OCI-LY7 (cell line): Measurements from ENCODE around the gene LTO1. TPM values are rescaled to one million over a fixed set of nuclear protein-coding genes. Genes with fewer than 3 reads are reported as not detected.

Experiments
- BruUV-seq: library from RNA; stranded (reverse); fragments of 400-500 nt; replicated peaks from 2 replicates; lab custom pipeline; 2021; lab: Mats Ljungman, UMichigan
- CTCF ChIA-PET: fragments of 300-600 bp; sonication (Branson Sonifier 250); formaldehyde crosslinking; loops from one replicate; lab custom pipeline; 2022; ENCODE audit warnings: antibody characterized with exemption; ENCODE audit not compliant: unreplicated experiment; lab: Charles Lee
- POLR2A ChIA-PET: fragments of 300-600 bp; sonication (Branson Sonifier 250); formaldehyde crosslinking; loops from one replicate; lab custom pipeline; 2022; ENCODE audit warnings: antibody characterized with exemption; lab: Charles Lee
- DNase-seq: peaks from one replicate; pipeline ENCODE4 v3.0.0-alpha.2; 2015; ENCODE audit warnings: low spot score
- H2AFZ ChIP-seq: fragments of 200-600 bp; sonication (generic), shearing (Covaris generic); 2 replicates; pipeline ENCODE4 v1.6.1; 2014; ENCODE audit warnings: mild to moderate bottlenecking, antibody characterized with exemption, low read length, moderate library complexity
- H3K27ac ChIP-seq: fragments of 200-600 bp; sonication (generic); 2 replicates; pipeline ENCODE4 v1.5.1; 2014; ENCODE audit warnings: mixed run types, low read depth, mild to moderate bottlenecking, moderate library complexity, low read length, inconsistent platforms; ENCODE audit not compliant: poor library complexity, severe bottlenecking
- H3K36me3 ChIP-seq: fragments of 200-600 bp; sonication (generic); 2 replicates; pipeline ENCODE4 v1.6.1; 2014; ENCODE audit warnings: mild to moderate bottlenecking, antibody characterized with exemption, low read length, moderate library complexity, mixed read lengths; ENCODE audit not compliant: insufficient read depth
- H3K4me1 ChIP-seq: fragments of 200-600 bp; sonication (generic); 2 replicates; pipeline ENCODE4 v1.5.1; 2014; ENCODE audit warnings: mild to moderate bottlenecking, low read length; ENCODE audit not compliant: insufficient read depth, poor library complexity, severe bottlenecking
- H3K4me2 ChIP-seq: fragments of 200-600 bp; sonication (generic); 2 replicates; pipeline ENCODE4 v1.6.1; 2014; ENCODE audit warnings: mild to moderate bottlenecking, low read length
- H3K4me3 ChIP-seq: fragments of 200-600 bp; sonication (generic); 2 replicates; pipeline ENCODE4 v1.5.1; 2014; ENCODE audit warnings: mild to moderate bottlenecking, low read depth, low read length; ENCODE audit not compliant: poor library complexity, severe bottlenecking
- H3K79me2 ChIP-seq: fragments of 200-600 bp; sonication (generic); 2 replicates; pipeline ENCODE4 v1.6.1; 2016; ENCODE audit warnings: low read depth, mild to moderate bottlenecking, low read length, moderate library complexity, mixed read lengths; ENCODE audit not compliant: insufficient read depth
- H3K9me2 ChIP-seq: fragments of 200-600 bp; sonication (generic); 2 replicates; pipeline ENCODE4 v1.6.1; 2016; ENCODE audit warnings: mild to moderate bottlenecking, low read length, mixed read lengths; ENCODE audit not compliant: insufficient read depth
- H3K9me3 ChIP-seq: fragments of 200-600 bp; sonication (generic); 2 replicates; pipeline ENCODE4 v1.6.1; 2014; ENCODE audit warnings: mild to moderate bottlenecking, mixed run types, low read length, mixed read lengths
- H4K20me1 ChIP-seq: fragments of 200-600 bp; sonication (generic); 2 replicates; pipeline ENCODE4 v1.6.1; 2014; ENCODE audit warnings: mild to moderate bottlenecking, antibody characterized with exemption, low read length, moderate library complexity, mixed read lengths; ENCODE audit not compliant: insufficient read depth
- CTCF ChIP-seq: fragments of 200-600 bp; sonication (generic); conservative IDR thresholded peaks from 2 replicates; pipeline ENCODE4 v1.5.1; 2014; ENCODE audit warnings: mild to moderate bottlenecking, antibody characterized with exemption, low read length, moderate library complexity, mixed read lengths
- EZH2phosphoT487 ChIP-seq: fragments of 200-600 bp; sonication (generic); IDR thresholded peaks from 2 replicates; pipeline ENCODE4 v1.6.1; 2018; ENCODE audit warnings: low read depth, borderline replicate concordance, mild to moderate bottlenecking, mixed run types, antibody characterized with exemption, low read length, moderate library complexity, mixed read lengths
- intact Hi-C: fragments of 100-400 bp; cut with micrococcal nuclease; formaldehyde crosslinking; loops from one replicate; pipeline ENCODE4 v1.10.0; 2022; ENCODE audit not compliant: unreplicated experiment
- total RNA-seq, 2 experiments: library from RNA; depleted of rRNA in 1 of 2; stranded (reverse); fragments of >200 nt in 1 of 2; shearing (Covaris generic) in 1 of 2; gene quantifications; 2 replicates each; pipeline ENCODE4 v1.2.3, GENCODE V29; 2014 to 2022

The LTO1 gene
- total RNA-seq, 2 experiments from 2014 or later = 28.8 to 35.9 TPM

GRCh38 chr11:69650081-69650831, 24.9 kb downstream of the LTO1 start:
- no peaks in the 10 kb centered on the region for H4K20me1 ChIP-seq
- intact Hi-C loops = no loop called here
- no peak for TF ChIP-seq EZH2phosphoT487
- TF ChIP-seq CTCF = no peak

GRCh38 chr11:69649576-69649900, 25.6 kb downstream of the LTO1 start:
- TF ChIP-seq EZH2phosphoT487 (no peak), CTCF (no peak)
- no peaks in the 10 kb centered on the region for H3K9me2 ChIP-seq
- H2AFZ ChIP-seq = no peak overlapping the region
- intact Hi-C loops = no loop called here
- no peaks in the 10 kb centered on the region for H3K36me3 ChIP-seq
- no peaks in the 10 kb centered on the region for H3K4me1 ChIP-seq
- H3K4me2 ChIP-seq = no peak overlapping the region
- H3K27ac ChIP-seq = no peak overlapping the region
- DNase-seq = no peak
- POLR2A ChIA-PET = interaction anchor here (0.6 kb wide), 1 partner anchor 618 kb away, joined by 6 read pairs; no protein-coding TSS in a partner anchor
- no TSS peak for BruUV-seq
- H3K9me3 ChIP-seq = no peaks in the 10 kb centered on the region
- CTCF ChIA-PET = no interaction called here
- no peaks in the 10 kb centered on the region for H4K20me1 ChIP-seq
- H3K4me3 ChIP-seq = no peak overlapping the region
- no peaks in the 10 kb centered on the region for H3K79me2 ChIP-seq

More at GRCh38 chr11:69650081-69650831, 24.9 kb downstream of the LTO1 start:
- no peak for DNase-seq
- H3K9me2 ChIP-seq = no peaks in the 10 kb centered on the region
- no peak overlapping the region for H3K27ac ChIP-seq
- H3K9me3 ChIP-seq = no peaks in the 10 kb centered on the region
- BruUV-seq = no TSS peak
- ChIA-PET POLR2A (interaction anchor here (0.6 kb wide), 1 partner anchor 617 kb away, joined by 6 read pairs; no protein-coding TSS in a partner anchor), CTCF (no interaction called here)
- no peak overlapping the region for H2AFZ ChIP-seq
- H3K79me2 ChIP-seq = no peaks in the 10 kb centered on the region
- no peak overlapping the region for H3K4me3 ChIP-seq
- H3K4me1 ChIP-seq = no peaks in the 10 kb centered on the region
- no peak overlapping the region for H3K4me2 ChIP-seq
- H3K36me3 ChIP-seq = no peaks in the 10 kb centered on the region
